ENCODE results near the gene PLEKHA6.

The PLEKHA6 gene

DNA sequence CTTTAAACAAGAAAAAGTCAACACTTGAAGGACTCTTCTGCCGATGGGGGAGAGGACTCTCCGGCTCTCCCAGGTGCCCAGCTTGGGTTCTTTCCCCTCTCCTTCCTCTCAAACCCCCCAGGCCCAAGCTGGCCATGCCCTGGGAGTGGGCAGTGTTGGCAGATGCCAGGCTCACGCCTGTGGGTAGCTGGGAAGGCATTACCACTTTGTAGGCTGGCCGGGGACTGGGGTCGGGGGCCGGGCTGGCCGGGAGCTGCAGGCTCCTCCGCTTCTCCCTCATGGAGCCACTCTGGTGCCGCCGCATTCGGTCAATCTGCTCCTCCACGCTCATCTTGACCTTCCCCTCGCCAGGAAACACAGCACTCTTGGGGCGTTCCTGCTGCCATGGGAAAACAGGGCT is 129.5 kb downstream of the PLEKHA6 start:
- no peak overlapping the region for H3K27ac ChIP-seq
- DNase-seq (ENCODE audit: low spot score), result peak; percentile 65
- TF ChIP-seq, protein P1, sequence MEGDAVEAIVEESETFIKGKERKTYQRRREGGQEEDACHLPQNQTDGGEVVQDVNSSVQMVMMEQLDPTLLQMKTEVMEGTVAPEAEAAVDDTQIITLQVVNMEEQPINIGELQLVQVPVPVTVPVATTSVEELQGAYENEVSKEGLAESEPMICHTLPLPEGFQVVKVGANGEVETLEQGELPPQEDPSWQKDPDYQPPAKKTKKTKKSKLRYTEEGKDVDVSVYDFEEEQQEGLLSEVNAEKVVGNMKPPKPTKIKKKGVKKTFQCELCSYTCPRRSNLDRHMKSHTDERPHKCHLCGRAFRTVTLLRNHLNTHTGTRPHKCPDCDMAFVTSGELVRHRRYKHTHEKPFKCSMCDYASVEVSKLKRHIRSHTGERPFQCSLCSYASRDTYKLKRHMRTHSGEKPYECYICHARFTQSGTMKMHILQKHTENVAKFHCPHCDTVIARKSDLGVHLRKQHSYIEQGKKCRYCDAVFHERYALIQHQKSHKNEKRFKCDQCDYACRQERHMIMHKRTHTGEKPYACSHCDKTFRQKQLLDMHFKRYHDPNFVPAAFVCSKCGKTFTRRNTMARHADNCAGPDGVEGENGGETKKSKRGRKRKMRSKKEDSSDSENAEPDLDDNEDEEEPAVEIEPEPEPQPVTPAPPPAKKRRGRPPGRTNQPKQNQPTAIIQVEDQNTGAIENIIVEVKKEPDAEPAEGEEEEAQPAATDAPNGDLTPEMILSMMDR (IDR thresholded peaks at IDR 0.05), result no peak
- no peak overlapping the region for H3K4me3 ChIP-seq

GRCh38 chr1:204228896-204229295 is 130.8 kb downstream of the PLEKHA6 start:
- H3K27ac ChIP-seq, result no peak overlapping the region

GRCh38 chr1:204227996-204228785 is 131.5 kb downstream of the PLEKHA6 start:
- TF ChIP-seq, protein P1 (IDR thresholded peaks at IDR 0.05), result no peak
- H3K27ac ChIP-seq, result no peak overlapping the region
- no peak overlapping the region for H3K4me3 ChIP-seq
- no peak for DNase-seq (ENCODE audit: low spot score)

More at GRCh38 chr1:204228896-204229295, 130.8 kb downstream of the PLEKHA6 start:
- TF ChIP-seq, protein P1 (IDR thresholded peaks at IDR 0.05), result no peak
- no peak overlapping the region for H3K4me3 ChIP-seq
- no peak for DNase-seq (ENCODE audit: low spot score)

DNA sequence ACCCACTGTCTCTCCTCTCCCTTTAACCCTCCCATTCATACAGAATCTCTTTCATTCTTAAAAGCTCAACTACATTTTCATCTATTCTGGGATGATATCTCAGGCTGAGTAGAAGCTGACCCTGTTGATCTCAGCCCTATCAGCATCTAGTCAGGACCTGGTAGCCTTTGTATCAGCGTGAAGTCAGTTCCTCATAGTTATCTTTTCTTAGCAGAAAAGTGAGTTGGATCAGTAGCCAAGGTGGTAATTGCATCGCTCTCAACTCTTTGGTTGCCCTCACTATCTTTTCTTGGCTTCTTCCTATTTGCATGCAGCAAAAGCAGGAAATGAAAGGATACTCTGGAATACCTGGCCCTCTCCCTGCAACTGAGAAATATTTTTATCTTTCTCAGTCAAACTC is 132.4 kb downstream of the PLEKHA6 start:
- DNase-seq (ENCODE audit: low spot score), result no peak
- Histone ChIP-seq H3K4me3 (no peak overlapping the region), H3K27ac (no peak overlapping the region)
- TF ChIP-seq, protein P1 (IDR thresholded peaks at IDR 0.05), result no peak

DNA sequence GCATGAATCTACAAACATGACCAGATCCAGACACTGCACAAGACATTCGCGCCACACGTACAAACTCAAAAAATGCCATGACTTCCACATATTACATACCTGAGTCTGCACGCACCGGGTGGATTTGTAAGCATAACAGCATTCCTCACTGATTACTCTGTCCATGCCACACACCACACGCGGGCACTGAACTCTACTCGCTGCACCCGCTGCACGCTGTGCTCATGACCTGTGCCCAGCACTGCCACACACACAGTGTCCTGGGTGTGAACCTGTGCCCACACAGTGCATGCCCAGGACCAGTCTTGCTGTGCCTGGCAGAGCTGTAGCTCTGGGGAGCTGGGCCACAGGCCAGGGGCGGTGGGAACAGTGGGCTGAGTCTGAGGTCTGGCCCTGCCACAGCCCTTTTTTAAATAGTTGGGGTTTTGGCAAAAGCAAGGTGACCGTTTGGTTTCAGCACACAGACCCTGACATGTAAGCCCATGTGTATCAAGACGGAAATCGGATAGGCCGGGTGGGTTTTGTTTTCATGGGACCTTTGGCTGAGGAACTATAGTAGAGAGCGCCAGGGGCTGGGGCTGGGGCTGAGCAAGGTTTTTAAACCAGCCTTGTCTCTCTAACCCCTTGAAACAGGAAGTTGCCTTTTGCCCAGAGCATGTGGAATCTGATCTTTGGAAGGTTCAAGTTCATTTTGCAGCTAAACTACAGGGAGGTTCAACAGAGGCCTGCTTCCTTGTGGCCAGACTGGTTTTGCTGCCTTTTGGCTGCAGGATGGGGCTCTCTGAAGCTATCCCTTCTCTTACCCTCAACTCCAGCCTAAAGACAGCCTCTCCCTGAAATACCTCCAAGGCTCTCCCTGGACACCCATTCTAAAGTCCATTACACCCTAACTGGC is 133.6 kb downstream of the PLEKHA6 start:
- Histone ChIP-seq H3K4me3 (no peak overlapping the region), H3K27ac (no peak overlapping the region)
- TF ChIP-seq, protein P1 (IDR thresholded peaks at IDR 0.05), result no peak
- DNase-seq (ENCODE audit: low spot score), result no peak

GRCh38 chr1:204224655-204225054 is 135.1 kb downstream of the PLEKHA6 start:
- TF ChIP-seq, protein P1 (IDR thresholded peaks at IDR 0.05), result no peak
- H3K4me3 ChIP-seq, result no peak overlapping the region
- no peak overlapping the region for H3K27ac ChIP-seq
- no peak for DNase-seq (ENCODE audit: low spot score)
